Urothelium cell line (cell line): ENCODE data around the gene NPBWR2.

ENCODE experiments used
- DNase-seq: peaks from one replicate; pipeline ENCODE4 v3.0.0; 2011; ENCODE audit warnings: low spot score, mixed read lengths
- FAIRE-seq: peaks from 2 replicates; lab custom pipeline; 2011; peaks lifted over from hg19 to GRCh38; lab: Jason Lieb, UNC

The NPBWR2 gene

DNA sequence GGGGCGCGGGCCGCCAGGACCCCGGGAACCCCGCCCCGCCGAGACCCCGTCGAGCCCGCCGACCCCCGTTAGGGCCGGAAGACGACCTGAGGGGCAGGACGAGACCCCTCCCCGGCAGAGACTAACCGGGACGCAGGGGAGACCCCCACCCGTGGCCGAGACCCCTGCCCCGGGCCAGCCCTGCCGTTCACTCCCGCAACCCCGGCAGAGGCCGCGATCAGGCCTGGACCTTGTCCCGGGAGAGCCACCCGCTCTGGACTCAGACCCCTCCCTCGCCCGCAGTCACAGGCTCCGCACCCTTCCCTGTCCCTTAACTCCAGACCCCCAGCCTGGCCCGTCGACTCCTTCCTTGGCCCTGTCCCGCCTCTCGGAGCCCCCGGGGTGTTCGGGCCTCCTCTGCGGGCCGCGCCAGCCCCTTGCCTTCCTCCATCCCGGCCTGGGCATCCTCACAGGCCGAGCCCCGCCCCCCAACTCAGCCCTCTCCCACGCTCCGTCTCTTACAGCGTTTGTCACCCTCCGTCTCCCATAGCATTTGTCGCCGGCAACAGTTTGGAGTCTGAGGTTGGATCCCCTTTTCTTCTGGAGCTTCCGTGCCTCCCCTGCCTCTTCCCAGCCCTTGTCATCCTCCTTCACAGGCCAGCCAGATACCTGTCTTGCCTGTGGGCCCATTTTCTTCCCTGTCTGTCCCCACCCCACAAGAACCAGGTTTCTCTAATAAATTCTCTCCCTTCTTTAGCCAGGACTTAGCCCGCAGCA lies 43.8 kb downstream of the NPBWR2 start:
- no peak for FAIRE-seq
- DNase-seq = no peak

DNA sequence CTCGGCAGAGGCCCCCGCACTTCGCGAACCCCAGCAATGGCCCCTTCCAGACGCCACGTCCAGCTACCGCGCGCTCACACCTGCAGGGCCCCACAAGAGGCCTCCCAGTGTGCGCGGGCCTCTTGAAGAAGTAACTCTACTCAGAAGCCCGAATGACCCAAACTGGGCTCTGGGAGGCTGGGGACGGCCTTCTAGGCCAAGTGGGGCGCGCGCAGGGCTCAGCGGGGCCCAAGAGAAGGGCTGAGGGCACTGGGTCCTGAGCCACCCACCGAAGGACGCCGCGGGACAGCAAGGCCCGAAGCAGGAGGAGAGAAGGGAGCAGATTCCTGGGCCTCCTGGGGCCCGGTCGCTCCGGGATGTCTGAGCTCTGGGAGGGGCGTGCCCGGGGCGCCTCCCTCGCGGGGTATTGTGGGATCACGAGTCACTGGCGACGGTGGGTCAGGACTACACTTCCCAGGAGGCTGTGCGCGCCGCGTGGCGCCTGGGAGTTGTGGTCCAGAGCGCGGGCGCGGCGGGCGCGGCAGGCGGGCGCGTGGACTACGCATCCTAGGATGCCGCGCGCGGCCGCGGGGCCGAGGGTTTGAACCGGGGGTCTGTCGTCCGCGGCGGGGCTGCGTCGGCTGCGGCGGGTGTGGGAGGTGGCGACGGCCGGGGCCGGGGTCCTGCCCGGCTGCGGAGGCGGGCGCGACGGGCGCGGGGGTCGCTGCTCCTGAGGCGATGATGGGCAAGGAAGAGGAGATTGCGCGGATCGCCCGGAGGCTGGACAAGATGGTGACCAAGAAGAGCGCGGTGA lies 44.6 kb downstream of the NPBWR2 start, which contains the start of gene TCEA2:
Gene TCEA2, plus strand, starts transcription at position 603 of the 793 bp plus-strand sequence. Its CDS starts 115 bp downstream, at position 718.
- DNase-seq = peak; percentile 96
- no peak for FAIRE-seq

DNA sequence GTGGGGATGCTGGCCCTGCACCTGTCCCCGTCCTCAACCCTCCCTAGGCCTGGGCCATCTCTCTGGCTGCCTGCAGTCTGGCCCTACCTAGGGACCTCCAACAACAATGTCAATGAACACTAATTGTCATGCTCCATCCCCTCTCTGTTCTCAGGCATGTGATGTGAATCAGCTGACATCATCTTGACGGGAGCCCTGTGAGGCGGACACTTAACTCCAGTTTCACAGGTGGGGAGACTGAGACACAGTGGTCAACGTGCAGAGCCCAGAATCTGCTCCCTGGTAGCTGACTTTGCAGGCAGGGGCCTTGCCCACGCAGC lies 45.1 kb downstream of the NPBWR2 start:
- no peak for FAIRE-seq
- no peak for DNase-seq

DNA sequence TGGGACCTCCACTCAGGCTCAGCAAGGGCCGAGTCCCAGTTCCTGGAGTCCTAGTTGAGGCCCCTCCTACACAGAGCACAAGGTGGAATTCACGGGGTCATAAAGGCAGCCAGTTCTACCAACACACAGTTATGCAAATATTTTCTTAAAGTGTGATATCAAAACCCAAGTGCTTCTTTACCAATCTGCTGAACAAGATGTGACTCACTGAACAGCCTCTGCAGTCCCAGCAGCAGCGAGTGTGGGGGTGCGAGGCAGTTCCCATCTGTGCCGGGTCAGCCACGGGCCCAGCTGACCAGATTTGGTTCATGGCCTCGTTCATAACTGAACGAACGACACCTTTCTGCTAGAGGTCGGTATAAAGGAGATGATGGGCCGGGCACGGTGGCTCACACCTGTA lies 48.8 kb downstream of the NPBWR2 start:
- FAIRE-seq (no peak), DNase-seq (no peak)

DNA sequence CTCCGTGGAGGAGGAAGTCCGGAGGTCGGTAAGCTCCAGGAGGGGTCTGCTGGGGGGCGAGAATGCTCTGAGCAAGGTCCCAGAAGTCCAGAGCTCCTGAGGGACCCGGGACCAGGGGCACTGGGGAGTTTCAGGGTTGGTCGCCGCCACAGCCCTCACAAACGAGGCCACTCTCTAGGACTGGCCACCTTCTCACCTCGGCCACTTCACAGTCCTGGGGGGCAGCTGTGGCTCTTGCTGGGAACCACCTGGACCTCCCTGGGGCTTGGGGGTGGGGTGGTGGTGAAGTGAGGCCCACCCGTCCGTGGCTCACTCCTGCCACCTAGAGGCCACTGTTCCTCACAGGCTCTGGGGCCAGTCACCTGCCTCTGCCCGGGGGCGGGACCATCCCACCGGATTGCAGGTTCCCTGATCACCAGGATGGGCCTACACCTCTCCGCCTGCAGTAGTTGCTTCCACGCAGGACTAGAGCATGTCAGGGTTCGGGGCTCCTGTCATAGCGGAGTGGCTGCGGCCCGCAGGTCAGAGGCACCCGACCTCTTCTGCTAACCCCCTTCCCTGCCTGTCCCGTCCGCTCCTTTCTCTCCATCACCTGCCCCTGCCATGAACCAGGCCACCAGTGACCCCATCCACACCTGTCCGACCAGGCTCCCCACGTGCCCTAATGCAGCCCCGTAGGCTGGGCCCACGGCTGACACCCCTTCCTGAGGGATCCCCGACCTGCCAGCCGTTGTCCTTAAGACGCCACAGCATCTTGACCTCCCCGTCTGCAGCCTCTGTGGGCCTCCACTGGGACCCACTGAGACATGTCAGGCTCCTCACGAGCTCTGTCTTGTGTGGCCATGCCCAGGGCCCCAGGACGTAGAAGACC lies 49.5 kb downstream of the NPBWR2 start:
- no peak for FAIRE-seq

DNA sequence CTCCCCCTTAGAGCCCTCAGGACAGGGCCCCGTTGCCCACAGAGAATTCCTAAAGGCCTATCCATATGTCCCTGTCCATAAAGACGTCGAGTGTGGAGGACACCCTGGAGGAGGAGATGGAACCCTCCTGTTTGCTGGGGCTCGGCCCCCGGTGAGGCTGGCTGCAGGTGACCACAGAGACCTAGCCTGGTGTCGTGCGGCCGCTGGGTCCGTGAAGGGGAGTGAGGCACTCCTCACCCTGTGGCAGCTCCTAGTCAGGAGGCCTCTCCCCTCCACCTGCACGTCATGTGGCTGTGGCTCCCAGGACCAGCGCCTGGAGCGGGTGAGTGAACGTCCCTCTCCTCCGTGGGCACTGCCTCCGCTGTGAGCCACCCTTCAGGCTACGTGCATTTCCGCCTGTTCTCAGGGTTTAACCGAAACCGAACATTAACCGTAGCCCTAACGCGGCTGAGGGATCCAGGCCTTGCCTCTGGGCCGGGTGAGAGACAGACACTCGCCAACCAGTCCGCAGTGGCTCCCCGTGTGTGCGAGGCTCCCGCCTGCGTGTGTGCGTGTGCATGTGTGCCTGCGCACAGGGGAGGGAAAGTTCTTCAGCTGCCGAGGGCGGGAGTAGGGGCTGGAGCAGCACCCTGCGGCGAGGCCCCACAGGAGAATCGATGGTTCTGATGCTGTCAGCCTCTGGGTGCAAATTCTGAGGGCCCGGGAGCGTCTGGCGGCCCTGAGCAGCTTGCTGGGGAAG lies 50.3 kb downstream of the NPBWR2 start:
- DNase-seq (no peak), FAIRE-seq (no peak)

More for the DNA sequence above, 49.5 kb downstream of the NPBWR2 start:
- DNase-seq = peak; percentile 79

DNA sequence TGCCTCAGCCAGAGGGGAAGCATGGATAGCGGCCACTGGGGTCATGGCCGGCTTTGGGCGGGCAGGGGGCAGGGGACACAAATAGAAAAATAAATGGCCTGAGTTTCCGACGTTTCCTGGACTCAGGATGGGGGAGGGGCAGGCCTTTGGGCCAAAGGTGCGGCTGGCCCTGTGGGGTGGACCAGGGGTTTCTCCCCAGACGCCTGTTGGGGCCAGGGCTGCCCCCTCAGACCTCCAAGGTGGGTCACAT lies 50.8 kb downstream of the NPBWR2 start:
- FAIRE-seq = no peak
- DNase-seq = no peak

DNA sequence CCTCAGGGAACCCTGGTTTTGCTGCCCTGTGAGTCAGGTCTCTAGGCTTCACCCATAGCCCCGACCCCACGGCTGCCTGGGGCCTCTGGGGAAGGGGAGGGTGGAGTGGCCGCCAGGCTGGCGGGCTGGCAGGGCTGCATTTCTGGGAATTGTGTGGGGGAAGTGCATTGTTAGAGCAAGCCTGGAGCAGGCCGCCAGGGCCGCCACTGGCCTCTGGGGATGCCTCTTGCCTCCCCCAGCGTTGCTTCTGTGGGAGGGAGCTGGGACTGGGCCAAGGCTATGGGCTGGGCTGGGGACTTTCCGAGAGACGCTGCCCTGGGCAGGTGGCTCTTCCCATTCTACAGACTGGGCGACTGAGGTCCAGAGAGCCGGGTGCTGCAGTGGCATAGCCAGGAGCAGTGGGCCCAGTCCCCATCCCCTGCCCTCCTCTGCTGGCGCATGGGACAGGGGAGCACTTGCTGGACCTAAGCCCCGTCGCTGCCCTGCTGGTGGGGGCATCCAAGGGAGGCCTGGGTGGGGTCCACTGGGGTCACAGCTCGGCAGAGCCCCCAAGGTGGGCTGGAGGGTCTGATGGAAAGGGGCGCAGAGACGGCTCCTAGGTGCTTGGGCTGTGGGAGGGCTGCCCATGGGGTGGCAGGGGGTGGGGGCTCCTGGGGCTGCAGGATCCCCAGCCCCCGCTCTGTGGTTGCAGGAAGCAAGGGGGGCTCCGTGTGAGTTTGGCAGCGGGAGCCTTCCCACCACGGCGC lies 51.3 kb downstream of the NPBWR2 start:
- DNase-seq (peak; percentile 81), FAIRE-seq (no peak)

DNA sequence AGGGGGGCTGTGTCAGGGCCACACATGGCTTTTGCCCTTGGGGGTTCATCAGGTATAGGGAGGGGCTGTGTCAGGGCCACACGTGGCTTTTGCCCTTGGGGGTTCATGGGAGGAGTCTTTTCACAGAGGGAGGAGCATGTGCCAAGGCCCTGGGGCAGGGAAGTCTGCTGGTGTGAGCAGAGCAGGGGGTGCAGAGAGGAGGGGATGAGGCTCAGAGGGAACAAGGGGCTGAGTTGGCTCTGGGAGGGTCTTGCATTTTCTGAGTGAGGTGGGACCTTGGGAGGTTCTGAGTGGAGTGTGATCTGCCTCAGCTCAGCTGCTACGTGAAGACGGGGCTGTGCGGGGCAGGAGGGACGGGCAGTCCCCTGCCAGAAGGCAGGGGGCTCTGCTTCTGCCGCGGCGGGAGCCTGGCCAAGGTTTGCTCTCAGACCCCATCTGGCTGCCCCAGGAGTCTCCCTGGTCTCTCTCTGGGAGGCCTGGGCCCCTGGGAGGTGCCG lies 51.9 kb downstream of the NPBWR2 start:
- DNase-seq = no peak
- FAIRE-seq = no peak

DNA sequence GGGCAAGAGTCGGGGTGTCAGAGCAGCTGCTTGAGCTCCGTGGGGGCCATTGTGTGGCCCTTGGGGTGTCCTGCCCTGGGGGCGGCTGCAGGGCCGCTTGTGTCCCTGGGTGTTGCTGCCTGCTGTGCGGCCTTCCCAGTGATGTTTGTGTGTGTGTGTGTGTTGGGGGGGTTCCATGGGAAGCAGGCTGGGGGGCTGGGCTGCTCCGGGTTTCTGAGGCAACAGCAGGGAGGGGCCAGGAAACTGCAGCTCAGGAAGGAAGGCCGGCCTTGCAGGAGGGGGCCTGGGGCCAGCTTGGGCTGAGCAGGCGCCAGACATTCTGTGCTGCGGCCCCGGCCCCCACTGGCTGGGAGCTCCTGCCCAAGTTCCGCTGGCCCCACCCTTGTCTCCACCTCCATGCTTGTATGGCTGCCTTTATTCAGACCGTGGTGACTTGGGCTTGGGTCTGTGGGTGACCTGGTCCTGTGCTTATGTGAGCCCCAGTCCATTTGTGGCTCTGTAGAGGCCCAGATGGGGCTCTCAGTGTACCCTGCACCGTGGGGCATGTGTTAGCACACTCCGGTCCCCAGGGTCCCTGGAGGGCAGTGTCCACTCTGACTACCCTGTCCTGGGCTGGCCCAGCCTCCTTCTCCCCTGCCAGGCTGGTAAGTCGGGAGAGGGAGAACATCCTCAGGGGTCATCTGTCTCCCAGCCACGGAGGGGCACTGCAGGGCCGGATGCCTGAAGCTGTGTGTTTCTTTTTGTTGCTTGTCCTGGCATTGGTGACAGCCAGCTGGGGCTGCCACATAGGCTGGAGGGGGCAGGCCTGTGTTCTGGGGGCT lies 53.3 kb downstream of the NPBWR2 start:
- no peak for FAIRE-seq

More for the DNA sequence above, 53.3 kb downstream of the NPBWR2 start:
- DNase-seq = peak; percentile 68
